WTC11 (cell line): ENCODE results near the gene IDH3G. TPM values are rescaled to one million over a fixed set of nuclear protein-coding genes. Genes with fewer than 3 reads are reported as not detected.

Experiments
- ATAC-seq: fragments of 200-7000 bp; cut with Tn5 transposase; 2 replicates; pipeline ENCODE4 v1.10.0; 2021; ENCODE audit warnings: mild to moderate bottlenecking, moderate library complexity
- CTCF ChIA-PET: fragments of 300-600 bp; sonication (Branson Sonifier 250); formaldehyde crosslinking; loops from one replicate; lab custom pipeline; 2021; ENCODE audit warnings: antibody characterized with exemption; lab: Charles Lee
- POLR2A ChIA-PET: fragments of 350-600 bp; sonication (Branson Sonifier 250); formaldehyde crosslinking; loops from one replicate; lab custom pipeline; 2021; ENCODE audit warnings: antibody characterized with exemption; lab: Charles Lee
- DNase-seq: peaks from one replicate; pipeline ENCODE4 v3.0.0; 2021; ENCODE audit warnings: low spot score
- H3K27ac Mint-ChIP-seq: 2 replicates; pipeline ENCODE4 v1.8.0; 2021; ENCODE audit warnings: mixed read lengths
- H3K27me3 Mint-ChIP-seq: 2 replicates; pipeline ENCODE4 v1.8.0; 2021; ENCODE audit warnings: low read depth, mild to moderate bottlenecking, moderate library complexity, mixed read lengths
- H3K36me3 Mint-ChIP-seq: 2 replicates; pipeline ENCODE4 v1.8.0; 2021; ENCODE audit warnings: mixed read lengths
- H3K4me1 Mint-ChIP-seq: 2 replicates; pipeline ENCODE4 v1.8.0; 2022; ENCODE audit warnings: mixed read lengths
- H3K4me3 Mint-ChIP-seq: 2 replicates; pipeline ENCODE4 v1.8.0; 2021; ENCODE audit warnings: mild to moderate bottlenecking, moderate library complexity, mixed read lengths
- H3K9me3 Mint-ChIP-seq: 2 replicates; pipeline ENCODE4 v1.8.0; 2021; ENCODE audit warnings: mixed read lengths
- ELF4 ChIP-seq: sonication (generic); formaldehyde crosslinking; IDR thresholded peaks from 2 replicates; pipeline ENCODE4 v1.8.1; 2022; ENCODE audit warnings: low read depth, mild to moderate bottlenecking, moderate library complexity, missing genetic modification reagents
- KAT7 ChIP-seq: sonication (generic); formaldehyde crosslinking; IDR thresholded peaks from 2 replicates; pipeline ENCODE4 v1.8.1; 2023; ENCODE audit warnings: missing genetic modification reagents, mild to moderate bottlenecking, borderline replicate concordance
- MYBL2 ChIP-seq: sonication (generic); formaldehyde crosslinking; IDR thresholded peaks from 2 replicates; pipeline ENCODE4 v1.8.1; 2023; ENCODE audit warnings: mild to moderate bottlenecking, moderate library complexity, missing genetic modification reagents
- NFYB ChIP-seq: sonication (generic); formaldehyde crosslinking; conservative IDR thresholded peaks from 2 replicates; pipeline ENCODE4 v1.8.0; 2022; ENCODE audit warnings: low read depth, missing genetic modification reagents
- NR3C1 ChIP-seq: sonication (generic); formaldehyde crosslinking; conservative IDR thresholded peaks from 2 replicates; pipeline ENCODE4 v1.8.1; 2023; ENCODE audit warnings: low read depth, mild to moderate bottlenecking, missing genetic modification reagents
- ZNF121 ChIP-seq: sonication (generic); formaldehyde crosslinking; IDR thresholded peaks from 2 replicates; pipeline ENCODE4 v1.8.0; 2023; ENCODE audit warnings: missing genetic modification reagents
- ZNF138 ChIP-seq: sonication (generic); formaldehyde crosslinking; conservative IDR thresholded peaks from 2 replicates; pipeline ENCODE4 v1.8.1; 2022; ENCODE audit warnings: mild to moderate bottlenecking, moderate library complexity, missing genetic modification reagents
- ZNF423 ChIP-seq: fragments of 250-450 bp; sonication (Bioruptor Pico); IDR thresholded peaks from 2 replicates; pipeline ENCODE4 v2.1.2; 2022; ENCODE audit warnings: mild to moderate bottlenecking, moderate library complexity
- total RNA-seq: library from RNA; stranded (reverse); gene quantifications from 3 replicates; pipeline ENCODE4 v1.2.3, GENCODE V29; 2021
- TF ChIP-seq, protein P1 (sequence below): sonication (generic); formaldehyde crosslinking; IDR thresholded peaks from 2 replicates; pipeline ENCODE4 v1.8.1; 2022; ENCODE audit warnings: mild to moderate bottlenecking, missing genetic modification reagents, moderate library complexity, borderline replicate concordance
- TF ChIP-seq, protein P2 (sequence below): sonication (generic); formaldehyde crosslinking; IDR thresholded peaks from 2 replicates; pipeline ENCODE4 v1.8.1; 2022; ENCODE audit warnings: low read depth, missing genetic modification reagents, borderline replicate concordance
- TF ChIP-seq, protein P3 (sequence below): sonication (generic); formaldehyde crosslinking; IDR thresholded peaks from 2 replicates; pipeline ENCODE4 v1.8.1; 2022; ENCODE audit warnings: mild to moderate bottlenecking, moderate library complexity, missing genetic modification reagents
- TF ChIP-seq, protein P4 (sequence below): sonication (generic); formaldehyde crosslinking; IDR thresholded peaks from 2 replicates; pipeline ENCODE4 v1.8.1; 2023; ENCODE audit warnings: mild to moderate bottlenecking, missing genetic modification reagents
- TF ChIP-seq, protein P5 (sequence below): fragments of 250-450 bp; sonication (Bioruptor Pico); IDR thresholded peaks from 2 replicates; pipeline ENCODE4 v2.1.2; 2022; ENCODE audit warnings: mild to moderate bottlenecking, moderate library complexity
- TF ChIP-seq, protein P6 (sequence below): sonication (generic); formaldehyde crosslinking; IDR thresholded peaks from 2 replicates; pipeline ENCODE4 v1.8.0; 2022; ENCODE audit warnings: mild to moderate bottlenecking, missing genetic modification reagents
- TF ChIP-seq, protein P7 (sequence below): sonication (generic); formaldehyde crosslinking; IDR thresholded peaks from 2 replicates; pipeline ENCODE4 v1.8.1; 2023; ENCODE audit warnings: mild to moderate bottlenecking, missing genetic modification reagents, moderate library complexity
- TF ChIP-seq, protein P8 (sequence below): sonication (generic); formaldehyde crosslinking; IDR thresholded peaks from 2 replicates; pipeline ENCODE4 v1.8.1; 2023; ENCODE audit warnings: mild to moderate bottlenecking, missing genetic modification reagents, moderate library complexity

Gene IDH3G
- total RNA-seq, 1 experiment from 2014 or later, result 52.4 TPM

DNA sequence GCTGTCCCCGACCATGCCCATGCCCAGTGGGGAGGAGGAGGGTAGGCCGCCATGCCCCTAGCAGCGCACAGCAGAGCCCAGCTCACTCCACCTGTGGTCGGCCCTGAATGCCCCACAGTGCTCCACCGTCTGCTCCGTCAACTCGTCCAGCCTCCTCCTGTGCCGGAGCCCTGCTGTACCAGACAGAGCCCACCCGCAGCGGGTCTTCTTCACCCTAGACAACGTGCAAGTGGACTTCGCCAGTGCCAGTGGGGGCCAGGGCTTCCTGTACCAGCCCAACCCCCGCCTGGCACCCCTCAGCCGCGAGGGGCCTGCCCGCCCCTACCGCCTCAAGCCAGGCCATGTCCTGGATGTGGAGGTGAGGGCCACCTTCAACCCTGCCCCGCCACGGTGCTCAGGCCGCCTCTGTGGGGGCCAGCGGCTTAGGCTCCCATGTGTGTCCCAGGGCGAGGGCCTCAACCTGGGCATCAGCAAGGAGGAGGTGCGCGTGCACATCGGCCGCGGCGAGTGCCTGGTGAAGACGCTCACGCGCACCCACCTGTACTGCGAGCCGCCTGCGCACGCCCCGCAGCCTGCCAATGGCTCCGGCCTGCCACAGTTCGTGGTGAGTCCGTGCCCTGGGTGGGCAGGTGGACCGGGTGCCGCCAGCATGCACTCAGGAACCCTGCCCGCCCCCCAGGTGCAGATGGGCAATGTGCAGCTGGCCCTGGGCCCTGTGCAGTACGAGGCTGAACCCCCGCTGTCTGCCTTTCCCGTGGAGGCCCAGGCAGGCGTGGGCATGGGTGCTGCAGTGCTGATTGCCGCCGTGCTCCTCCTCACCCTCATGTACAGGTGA lies 20.2 kb downstream of the IDH3G start (continued):
- TF ChIP-seq, protein P1, sequence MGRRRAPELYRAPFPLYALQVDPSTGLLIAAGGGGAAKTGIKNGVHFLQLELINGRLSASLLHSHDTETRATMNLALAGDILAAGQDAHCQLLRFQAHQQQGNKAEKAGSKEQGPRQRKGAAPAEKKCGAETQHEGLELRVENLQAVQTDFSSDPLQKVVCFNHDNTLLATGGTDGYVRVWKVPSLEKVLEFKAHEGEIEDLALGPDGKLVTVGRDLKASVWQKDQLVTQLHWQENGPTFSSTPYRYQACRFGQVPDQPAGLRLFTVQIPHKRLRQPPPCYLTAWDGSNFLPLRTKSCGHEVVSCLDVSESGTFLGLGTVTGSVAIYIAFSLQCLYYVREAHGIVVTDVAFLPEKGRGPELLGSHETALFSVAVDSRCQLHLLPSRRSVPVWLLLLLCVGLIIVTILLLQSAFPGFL (CRISPR knock-in tag), result no peak
- TF ChIP-seq, protein P2, sequence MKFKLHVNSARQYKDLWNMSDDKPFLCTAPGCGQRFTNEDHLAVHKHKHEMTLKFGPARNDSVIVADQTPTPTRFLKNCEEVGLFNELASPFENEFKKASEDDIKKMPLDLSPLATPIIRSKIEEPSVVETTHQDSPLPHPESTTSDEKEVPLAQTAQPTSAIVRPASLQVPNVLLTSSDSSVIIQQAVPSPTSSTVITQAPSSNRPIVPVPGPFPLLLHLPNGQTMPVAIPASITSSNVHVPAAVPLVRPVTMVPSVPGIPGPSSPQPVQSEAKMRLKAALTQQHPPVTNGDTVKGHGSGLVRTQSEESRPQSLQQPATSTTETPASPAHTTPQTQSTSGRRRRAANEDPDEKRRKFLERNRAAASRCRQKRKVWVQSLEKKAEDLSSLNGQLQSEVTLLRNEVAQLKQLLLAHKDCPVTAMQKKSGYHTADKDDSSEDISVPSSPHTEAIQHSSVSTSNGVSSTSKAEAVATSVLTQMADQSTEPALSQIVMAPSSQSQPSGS, result no peak
- TF ChIP-seq ZNF423 (CRISPR knock-in tag) (no peak), KAT7 (no peak)

DNA sequence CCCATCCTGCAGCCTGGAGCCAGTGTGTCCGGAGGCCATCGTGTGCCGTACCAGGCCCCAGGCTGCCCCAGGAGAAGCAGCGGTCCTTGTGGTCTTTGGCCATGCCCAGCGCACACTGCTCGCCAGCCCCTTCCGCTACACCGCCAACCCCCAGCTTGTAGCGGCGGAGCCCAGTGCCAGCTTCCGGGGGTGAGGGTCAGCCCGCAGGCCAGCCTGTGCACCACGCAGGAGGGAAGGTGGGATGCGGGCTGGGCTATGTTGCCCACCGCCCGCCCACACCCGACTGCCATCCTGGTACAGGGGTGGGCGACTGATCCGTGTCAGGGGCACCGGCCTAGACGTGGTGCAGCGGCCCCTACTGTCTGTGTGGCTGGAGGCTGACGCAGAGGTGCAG lies 21.0 kb downstream of the IDH3G start:
- Mint-ChIP-seq H3K4me1 (no peaks in the 10 kb centered on the region), H3K27ac (no peak overlapping the region), H3K9me3 (no peaks in the 10 kb centered on the region), H3K36me3 (no peaks in the 10 kb centered on the region), H3K27me3 (no peaks in the 10 kb centered on the region), H3K4me3 (no peak overlapping the region)
- ATAC-seq (no peak), DNase-seq (no peak)
- TF ChIP-seq, protein P3, sequence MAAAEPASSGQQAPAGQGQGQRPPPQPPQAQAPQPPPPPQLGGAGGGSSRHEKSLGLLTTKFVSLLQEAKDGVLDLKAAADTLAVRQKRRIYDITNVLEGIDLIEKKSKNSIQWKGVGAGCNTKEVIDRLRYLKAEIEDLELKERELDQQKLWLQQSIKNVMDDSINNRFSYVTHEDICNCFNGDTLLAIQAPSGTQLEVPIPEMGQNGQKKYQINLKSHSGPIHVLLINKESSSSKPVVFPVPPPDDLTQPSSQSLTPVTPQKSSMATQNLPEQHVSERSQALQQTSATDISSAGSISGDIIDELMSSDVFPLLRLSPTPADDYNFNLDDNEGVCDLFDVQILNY (CRISPR knock-in tag), result no peak
- TF ChIP-seq MYBL2 (CRISPR knock-in tag) (no peak), ELF4 (no peak), NR3C1 (no peak), ZNF138 (no peak), NFYB (CRISPR knock-in tag) (no peak), ZNF121 (CRISPR knock-in tag) (no peak), ZNF423 (CRISPR knock-in tag) (no peak)
- TF ChIP-seq, protein P4, sequence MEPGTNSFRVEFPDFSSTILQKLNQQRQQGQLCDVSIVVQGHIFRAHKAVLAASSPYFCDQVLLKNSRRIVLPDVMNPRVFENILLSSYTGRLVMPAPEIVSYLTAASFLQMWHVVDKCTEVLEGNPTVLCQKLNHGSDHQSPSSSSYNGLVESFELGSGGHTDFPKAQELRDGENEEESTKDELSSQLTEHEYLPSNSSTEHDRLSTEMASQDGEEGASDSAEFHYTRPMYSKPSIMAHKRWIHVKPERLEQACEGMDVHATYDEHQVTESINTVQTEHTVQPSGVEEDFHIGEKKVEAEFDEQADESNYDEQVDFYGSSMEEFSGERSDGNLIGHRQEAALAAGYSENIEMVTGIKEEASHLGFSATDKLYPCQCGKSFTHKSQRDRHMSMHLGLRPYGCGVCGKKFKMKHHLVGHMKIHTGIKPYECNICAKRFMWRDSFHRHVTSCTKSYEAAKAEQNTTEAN (CRISPR knock-in tag), result no peak
- TF ChIP-seq, protein P5, sequence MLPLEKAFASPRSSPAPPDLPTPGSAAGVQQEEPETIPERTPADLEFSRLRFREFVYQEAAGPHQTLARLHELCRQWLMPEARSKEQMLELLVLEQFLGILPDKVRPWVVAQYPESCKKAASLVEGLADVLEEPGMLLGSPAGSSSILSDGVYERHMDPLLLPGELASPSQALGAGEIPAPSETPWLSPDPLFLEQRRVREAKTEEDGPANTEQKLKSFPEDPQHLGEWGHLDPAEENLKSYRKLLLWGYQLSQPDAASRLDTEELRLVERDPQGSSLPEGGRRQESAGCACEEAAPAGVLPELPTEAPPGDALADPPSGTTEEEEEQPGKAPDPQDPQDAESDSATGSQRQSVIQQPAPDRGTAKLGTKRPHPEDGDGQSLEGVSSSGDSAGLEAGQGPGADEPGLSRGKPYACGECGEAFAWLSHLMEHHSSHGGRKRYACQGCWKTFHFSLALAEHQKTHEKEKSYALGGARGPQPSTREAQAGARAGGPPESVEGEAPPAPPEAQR (CRISPR knock-in tag), result no peak
- TF ChIP-seq, protein P6, sequence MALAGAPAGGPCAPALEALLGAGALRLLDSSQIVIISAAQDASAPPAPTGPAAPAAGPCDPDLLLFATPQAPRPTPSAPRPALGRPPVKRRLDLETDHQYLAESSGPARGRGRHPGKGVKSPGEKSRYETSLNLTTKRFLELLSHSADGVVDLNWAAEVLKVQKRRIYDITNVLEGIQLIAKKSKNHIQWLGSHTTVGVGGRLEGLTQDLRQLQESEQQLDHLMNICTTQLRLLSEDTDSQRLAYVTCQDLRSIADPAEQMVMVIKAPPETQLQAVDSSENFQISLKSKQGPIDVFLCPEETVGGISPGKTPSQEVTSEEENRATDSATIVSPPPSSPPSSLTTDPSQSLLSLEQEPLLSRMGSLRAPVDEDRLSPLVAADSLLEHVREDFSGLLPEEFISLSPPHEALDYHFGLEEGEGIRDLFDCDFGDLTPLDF (CRISPR knock-in tag), result no peak
- TF ChIP-seq, protein P7, sequence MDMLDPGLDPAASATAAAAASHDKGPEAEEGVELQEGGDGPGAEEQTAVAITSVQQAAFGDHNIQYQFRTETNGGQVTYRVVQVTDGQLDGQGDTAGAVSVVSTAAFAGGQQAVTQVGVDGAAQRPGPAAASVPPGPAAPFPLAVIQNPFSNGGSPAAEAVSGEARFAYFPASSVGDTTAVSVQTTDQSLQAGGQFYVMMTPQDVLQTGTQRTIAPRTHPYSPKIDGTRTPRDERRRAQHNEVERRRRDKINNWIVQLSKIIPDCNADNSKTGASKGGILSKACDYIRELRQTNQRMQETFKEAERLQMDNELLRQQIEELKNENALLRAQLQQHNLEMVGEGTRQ (CRISPR knock-in tag), result no peak
- TF ChIP-seq, protein P8, sequence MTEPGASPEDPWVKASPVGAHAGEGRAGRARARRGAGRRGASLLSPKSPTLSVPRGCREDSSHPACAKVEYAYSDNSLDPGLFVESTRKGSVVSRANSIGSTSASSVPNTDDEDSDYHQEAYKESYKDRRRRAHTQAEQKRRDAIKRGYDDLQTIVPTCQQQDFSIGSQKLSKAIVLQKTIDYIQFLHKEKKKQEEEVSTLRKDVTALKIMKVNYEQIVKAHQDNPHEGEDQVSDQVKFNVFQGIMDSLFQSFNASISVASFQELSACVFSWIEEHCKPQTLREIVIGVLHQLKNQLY (CRISPR knock-in tag), result no peak
- CTCF ChIA-PET, result no interaction called here
- POLR2A ChIA-PET, result no interaction called here
